GM13977 (cell line): Measurements from ENCODE around the gene ATAT1.

ENCODE experiments used
- DNase-seq: peaks from one replicate; pipeline ENCODE4 v3.0.0; 2012; ENCODE audit warnings: low spot score
- CTCF ChIP-seq: IDR thresholded peaks from 2 replicates; pipeline ENCODE4 v1.5.1; 2012; ENCODE audit warnings: mild to moderate bottlenecking, control low read depth; ENCODE audit not compliant: insufficient read depth; ENCODE audit errors: extremely low read depth, missing control alignments
- in situ Hi-C: fragments of 300-500 bp; cut with MboI; formaldehyde crosslinking; loops from one replicate; pipeline ENCODE4 v1.12.0; 2022; ENCODE audit warnings: low sequenced_read_pairs, low pct_unique_long_range_greater_than_20kb, mixed read lengths, inconsistent platforms; ENCODE audit not compliant: unreplicated experiment

The ATAT1 gene

GRCh38 chr6:30678964-30679726 is 52.5 kb downstream of the ATAT1 start:
- DNase-seq: peak; percentile 84
- in situ Hi-C loops: no loop called here
- TF ChIP-seq CTCF: peak; percentile 99

- in situ Hi-C loops: loop anchor here (5.0 kb wide), 1 partner anchor 47 kb away; no protein-coding TSS in a partner anchor
- TF ChIP-seq CTCF: no peak
- DNase-seq: no peak
These were observed 53.3 kb downstream of the ATAT1 start for GRCh38 chr6:30679765-30680535.

- in situ Hi-C loops: loop anchor here (5.0 kb wide), 1 partner anchor 46 kb away; no protein-coding TSS in a partner anchor
- DNase-seq: peak; percentile 16
- no peak for TF ChIP-seq CTCF
These were observed 55.1 kb downstream of the ATAT1 start for GRCh38 chr6:30681766-30682142.

GRCh38 chr6:30682143-30683117 is 55.8 kb downstream of the ATAT1 start:
- in situ Hi-C loops: loop anchor here (5.0 kb wide), 1 partner anchor 45 kb away; no protein-coding TSS in a partner anchor
- DNase-seq: peak; percentile 81
- TF ChIP-seq CTCF: no peak

GRCh38 chr6:30683183-30683979 is 56.7 kb downstream of the ATAT1 start:
- peak; percentile 15 for DNase-seq
- TF ChIP-seq CTCF: no peak
- in situ Hi-C loops: loop anchor here (5.0 kb wide), 1 partner anchor 44 kb away; no protein-coding TSS in a partner anchor
